ENCODE measurements around the gene PIAS3. TPM values are rescaled to one million over a fixed set of nuclear protein-coding genes. Genes with fewer than 3 reads are reported as not detected.

The PIAS3 gene
- total RNA-seq, 3 donors from 2014 or later: 11.6 to 26.6 (median 14.8) TPM

GRCh38 chr1:145857170-145857569 is 1.7 kb downstream of the PIAS3 start:
- TF ChIP-seq, protein P1, sequence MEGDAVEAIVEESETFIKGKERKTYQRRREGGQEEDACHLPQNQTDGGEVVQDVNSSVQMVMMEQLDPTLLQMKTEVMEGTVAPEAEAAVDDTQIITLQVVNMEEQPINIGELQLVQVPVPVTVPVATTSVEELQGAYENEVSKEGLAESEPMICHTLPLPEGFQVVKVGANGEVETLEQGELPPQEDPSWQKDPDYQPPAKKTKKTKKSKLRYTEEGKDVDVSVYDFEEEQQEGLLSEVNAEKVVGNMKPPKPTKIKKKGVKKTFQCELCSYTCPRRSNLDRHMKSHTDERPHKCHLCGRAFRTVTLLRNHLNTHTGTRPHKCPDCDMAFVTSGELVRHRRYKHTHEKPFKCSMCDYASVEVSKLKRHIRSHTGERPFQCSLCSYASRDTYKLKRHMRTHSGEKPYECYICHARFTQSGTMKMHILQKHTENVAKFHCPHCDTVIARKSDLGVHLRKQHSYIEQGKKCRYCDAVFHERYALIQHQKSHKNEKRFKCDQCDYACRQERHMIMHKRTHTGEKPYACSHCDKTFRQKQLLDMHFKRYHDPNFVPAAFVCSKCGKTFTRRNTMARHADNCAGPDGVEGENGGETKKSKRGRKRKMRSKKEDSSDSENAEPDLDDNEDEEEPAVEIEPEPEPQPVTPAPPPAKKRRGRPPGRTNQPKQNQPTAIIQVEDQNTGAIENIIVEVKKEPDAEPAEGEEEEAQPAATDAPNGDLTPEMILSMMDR (IDR thresholded peaks at IDR 0.05): no peak
- Histone ChIP-seq H3K36me3 (ENCODE audit: low read depth) (no peaks in the 10 kb centered on the region), H3K4me3 (no peak overlapping the region), H3K4me1 (ENCODE audit: low read depth) (peaks cover 4% of the 10 kb centered on the region), H3K9me3 (no peaks in the 10 kb centered on the region)
- DNase-seq: no peak
- intact Hi-C loops (cut with DNase I, micrococcal nuclease): no loop called here
- ATAC-seq: no peak

GRCh38 chr1:145855426-145855948 is 3.4 kb downstream of the PIAS3 start:
- no peak for DNase-seq
- intact Hi-C loops (cut with DNase I, micrococcal nuclease): no loop called here
- Histone ChIP-seq H3K4me1 (ENCODE audit: low read depth) (peaks cover 4% of the 10 kb centered on the region), H3K36me3 (ENCODE audit: low read depth) (no peaks in the 10 kb centered on the region), H3K9me3 (no peaks in the 10 kb centered on the region), H3K4me3 (no peak overlapping the region)
- TF ChIP-seq, protein P1 (IDR thresholded peaks at IDR 0.05): no peak
- no peak for ATAC-seq

DNA sequence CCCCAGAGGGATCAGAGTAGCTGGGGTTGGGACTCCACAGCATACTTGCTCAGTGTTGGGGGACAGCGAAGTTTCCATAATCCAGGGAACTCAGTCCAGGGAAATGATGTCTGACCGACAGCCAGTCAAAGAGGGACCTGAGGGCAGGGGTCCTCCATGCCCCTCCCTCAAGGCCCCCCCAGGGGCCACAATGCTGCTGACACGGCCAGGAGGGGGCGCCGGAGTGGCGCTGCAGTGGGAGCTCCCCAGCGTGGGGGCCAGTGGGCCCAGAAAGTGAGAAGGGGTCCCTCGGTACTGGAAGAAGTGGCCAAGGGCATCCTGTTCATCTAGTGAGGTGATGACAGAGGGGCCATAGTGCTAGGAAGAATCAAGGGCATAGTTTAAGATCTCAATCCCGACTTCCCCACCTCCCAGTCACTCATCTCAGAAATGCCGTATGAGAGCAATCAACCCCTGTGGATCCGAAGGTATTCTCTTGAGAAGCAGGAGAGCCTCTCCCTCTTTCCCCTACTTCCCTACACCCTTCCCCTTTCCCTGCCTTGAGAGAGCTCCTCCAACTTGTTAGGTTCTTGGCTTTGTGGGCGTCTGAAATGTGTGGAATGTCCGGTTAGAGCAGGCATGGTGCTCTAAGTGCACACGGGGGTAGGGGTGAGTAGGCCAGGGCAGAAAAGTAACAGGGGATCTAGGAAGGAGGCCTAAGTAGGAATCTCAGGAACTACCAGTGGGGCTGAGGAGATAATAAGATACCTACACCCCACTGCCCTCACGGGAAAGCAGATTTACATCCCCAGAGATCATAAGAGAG is 9.3 kb downstream of the PIAS3 start:
- TF ChIP-seq, protein P1 (IDR thresholded peaks at IDR 0.05): no peak
- intact Hi-C loops (cut with DNase I, micrococcal nuclease): loop anchor here in 1 of 2 donors (5.0 kb wide), 1 partner anchor 163 kb away; no protein-coding TSS in a partner anchor
- Histone ChIP-seq H3K36me3 (ENCODE audit: low read depth) (no peaks in the 10 kb centered on the region), H3K4me1 (ENCODE audit: low read depth) (peaks cover 6% of the 10 kb centered on the region), H3K4me3 (no peak overlapping the region), H3K9me3 (no peaks in the 10 kb centered on the region)
- no peak for ATAC-seq
- no peak for DNase-seq

DNA sequence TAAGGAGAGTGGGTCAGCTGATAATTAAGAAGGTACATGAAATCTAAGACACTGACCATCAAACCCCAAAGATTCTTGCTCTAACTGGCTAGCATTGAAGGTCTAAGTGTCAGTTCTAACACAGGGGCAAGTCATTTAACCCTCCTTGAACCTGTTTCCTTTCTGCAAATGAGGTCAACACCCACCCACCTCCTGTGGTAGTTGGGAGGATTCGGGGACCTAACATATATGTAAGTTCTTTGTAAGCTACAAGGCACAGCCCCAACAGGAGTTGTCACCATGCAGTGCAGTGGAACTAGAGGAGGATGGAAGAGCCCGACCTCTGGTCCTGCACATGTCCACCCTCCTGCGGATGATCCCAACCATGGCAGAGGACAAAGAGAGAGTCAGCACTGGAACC is 11.1 kb downstream of the PIAS3 start:
- no peaks in the 10 kb centered on the region for H3K36me3 ChIP-seq (ENCODE audit: low read depth)
- TF ChIP-seq, protein P1 (IDR thresholded peaks at IDR 0.05): no peak
- no peak overlapping the region for H3K4me3 ChIP-seq
- no peaks in the 10 kb centered on the region for H3K9me3 ChIP-seq
- H3K4me1 ChIP-seq (ENCODE audit: low read depth): peaks cover 6% of the 10 kb centered on the region
- intact Hi-C loops (cut with DNase I, micrococcal nuclease): loop anchor here in 1 of 2 donors (5.0 kb wide), 1 partner anchor 164 kb away; no protein-coding TSS in a partner anchor
- no peak for DNase-seq
- ATAC-seq: no peak

DNA sequence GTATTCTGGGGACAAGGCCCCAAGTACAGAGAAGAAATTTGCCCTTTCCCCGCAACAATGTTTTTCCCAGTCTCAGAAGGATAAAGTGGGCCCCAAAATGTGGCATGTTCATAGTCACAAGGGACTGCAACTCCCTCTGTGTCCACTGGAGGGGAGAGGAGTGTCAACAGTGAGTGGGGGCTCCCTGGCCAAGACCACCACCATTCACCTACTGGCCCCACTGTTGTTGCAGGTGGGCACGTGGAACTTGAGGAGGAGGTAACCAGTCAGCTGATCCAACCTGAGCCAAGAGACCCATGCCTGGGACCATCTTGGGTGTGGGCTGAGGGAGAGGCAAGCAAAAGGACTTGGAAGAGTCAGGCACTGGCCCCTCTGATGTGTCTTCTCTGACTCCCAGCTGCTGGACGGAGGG is 12.7 kb downstream of the PIAS3 start:
- H3K36me3 ChIP-seq (ENCODE audit: low read depth): no peaks in the 10 kb centered on the region

More for the DNA sequence above, 12.7 kb downstream of the PIAS3 start:
- TF ChIP-seq, protein P1 (IDR thresholded peaks at IDR 0.05): peak; percentile 38
- H3K4me3 ChIP-seq: no peak overlapping the region
- peak; percentile 57 for ATAC-seq
- peaks cover 6% of the 10 kb centered on the region for H3K4me1 ChIP-seq (ENCODE audit: low read depth)
- H3K9me3 ChIP-seq: no peaks in the 10 kb centered on the region
- DNase-seq: peak in 1 of 3 donors; percentile 34
- intact Hi-C loops (cut with DNase I, micrococcal nuclease): loop anchor here in 1 of 2 donors (5.0 kb wide), 1 partner anchor 166 kb away; no protein-coding TSS in a partner anchor
